Stomach smooth muscle (tissue), 2 donors: ENCODE measurements around the gene RGS3.

Experiments used
- H3K27ac ChIP-seq: one replicate; pipeline ENCODE4 v1.7.0; 2013; ENCODE audit warnings: mild to moderate bottlenecking, low read length, inconsistent platforms
- H3K27me3 ChIP-seq, 2 donors: one replicate each; pipeline ENCODE4 v1.7.0; 2013; ENCODE audit warnings: low read length in 2 of 2; ENCODE audit not compliant: insufficient read depth in 2 of 2, control insufficient read depth in 1 of 2
- H3K36me3 ChIP-seq, 2 donors: one replicate each; pipeline ENCODE4 v1.7.0; 2013; ENCODE audit warnings: low read length in 2 of 2; ENCODE audit not compliant: control insufficient read depth in 2 of 2, insufficient read depth in 2 of 2
- H3K4me1 ChIP-seq: one replicate; pipeline ENCODE4 v1.7.0; 2013; ENCODE audit warnings: low read length; ENCODE audit not compliant: control insufficient read depth, insufficient read depth
- H3K4me3 ChIP-seq, 2 donors: one replicate each; pipeline ENCODE4 v1.7.0; 2013; ENCODE audit warnings: low read length in 2 of 2
- H3K9ac ChIP-seq, 2 donors: one replicate each; pipeline ENCODE4 v1.7.0; 2013; ENCODE audit warnings: low read length in 2 of 2, mild to moderate bottlenecking in 1 of 2
- H3K9me3 ChIP-seq, 2 donors: one replicate each; pipeline ENCODE4 v1.7.0; 2013; ENCODE audit warnings: low read length in 2 of 2; ENCODE audit not compliant: control insufficient read depth in 2 of 2
- donor health status: healthy.
- donor health status: Pancreatic carcinoma.

RGS3 gene

GRCh38 chr9:113511856-113512761 lies 48.6 kb downstream of the RGS3 start:
- Histone ChIP-seq H3K4me1 (peaks cover 18% of the 10 kb centered on the region), H3K4me3 (no peak overlapping the region)

GRCh38 chr9:113513111-113513510 lies 49.6 kb downstream of the RGS3 start:
- Histone ChIP-seq H3K36me3 (peaks cover 16 to 55% of the 10 kb centered on the region in 2 donors), H3K9me3 (no peaks in the 10 kb centered on the region), H3K4me1 (peaks cover 21% of the 10 kb centered on the region), H3K4me3 (no peak overlapping the region), H3K9ac (no peak overlapping the region), H3K27me3 (no peaks in the 10 kb centered on the region), H3K27ac (no peak overlapping the region)

More at GRCh38 chr9:113511856-113512761, 48.6 kb downstream of the RGS3 start:
- no peak overlapping the region for H3K27ac ChIP-seq
- H3K27me3 ChIP-seq = no peaks in the 10 kb centered on the region
- peaks cover 22 to 54% of the 10 kb centered on the region in 2 donors for H3K36me3 ChIP-seq
- H3K9ac ChIP-seq = no peak overlapping the region
- no peaks in the 10 kb centered on the region for H3K9me3 ChIP-seq

- H3K9me3 ChIP-seq = no peaks in the 10 kb centered on the region
- H3K27me3 ChIP-seq = no peaks in the 10 kb centered on the region
- H3K36me3 ChIP-seq = peaks cover 17 to 51% of the 10 kb centered on the region in 2 donors
- no peak overlapping the region for H3K9ac ChIP-seq
- no peak overlapping the region for H3K27ac ChIP-seq
- H3K4me1 ChIP-seq = peaks cover 19% of the 10 kb centered on the region
- no peak overlapping the region for H3K4me3 ChIP-seq
Observed at GRCh38 chr9:113513536-113513935, 50.0 kb downstream of the RGS3 start.

- Histone ChIP-seq H3K9me3 (no peaks in the 10 kb centered on the region), H3K27ac (no peak overlapping the region), H3K36me3 (peaks cover 22 to 48% of the 10 kb centered on the region in 2 donors), H3K4me3 (no peak overlapping the region), H3K4me1 (peaks cover 19% of the 10 kb centered on the region), H3K27me3 (no peaks in the 10 kb centered on the region), H3K9ac (no peak overlapping the region)
Observed at GRCh38 chr9:113514061-113514460, 50.5 kb downstream of the RGS3 start.

- Histone ChIP-seq H3K9me3 (no peaks in the 10 kb centered on the region), H3K27ac (no peak overlapping the region), H3K9ac (no peak overlapping the region), H3K4me3 (no peak overlapping the region), H3K27me3 (no peaks in the 10 kb centered on the region), H3K36me3 (peaks cover 18 to 46% of the 10 kb centered on the region in 2 donors), H3K4me1 (peaks cover 16% of the 10 kb centered on the region)
Observed at GRCh38 chr9:113514748-113515147, 51.2 kb downstream of the RGS3 start.

GRCh38 chr9:113515862-113516261 lies 52.3 kb downstream of the RGS3 start:
- H3K4me3 ChIP-seq = no peak overlapping the region
- peaks cover 17% of the 10 kb centered on the region for H3K4me1 ChIP-seq

GRCh38 chr9:113516840-113517577 lies 53.5 kb downstream of the RGS3 start:
- Histone ChIP-seq H3K4me3 (no peak overlapping the region), H3K27ac (no peak overlapping the region), H3K9ac (no peak overlapping the region), H3K27me3 (no peaks in the 10 kb centered on the region), H3K36me3 (peaks cover 18 to 45% of the 10 kb centered on the region in 2 donors), H3K9me3 (no peaks in the 10 kb centered on the region), H3K4me1 (peaks cover 19% of the 10 kb centered on the region)

More at GRCh38 chr9:113515862-113516261, 52.3 kb downstream of the RGS3 start:
- Histone ChIP-seq H3K27me3 (no peaks in the 10 kb centered on the region), H3K9ac (no peak overlapping the region), H3K9me3 (no peaks in the 10 kb centered on the region), H3K27ac (no peak overlapping the region), H3K36me3 (peaks cover 18 to 46% of the 10 kb centered on the region in 2 donors)

- no peak overlapping the region for H3K4me3 ChIP-seq
- peaks cover 44% of the 10 kb centered on the region for H3K4me1 ChIP-seq
- no peak overlapping the region for H3K27ac ChIP-seq
- no peaks in the 10 kb centered on the region for H3K27me3 ChIP-seq
- no peak overlapping the region for H3K9ac ChIP-seq
- H3K9me3 ChIP-seq = no peaks in the 10 kb centered on the region
- peaks cover 26 to 33% of the 10 kb centered on the region in 2 donors for H3K36me3 ChIP-seq
Observed at GRCh38 chr9:113519426-113520108, 56.0 kb downstream of the RGS3 start.

- Histone ChIP-seq H3K4me1 (peaks cover 51% of the 10 kb centered on the region), H3K27me3 (no peaks in the 10 kb centered on the region), H3K36me3 (peaks cover 26 to 28% of the 10 kb centered on the region in 2 donors), H3K4me3 (no peak overlapping the region), H3K27ac (no peak overlapping the region), H3K9ac (no peak overlapping the region), H3K9me3 (no peaks in the 10 kb centered on the region)
Observed at GRCh38 chr9:113520109-113520642, 56.6 kb downstream of the RGS3 start.

- Histone ChIP-seq H3K4me3 (no peak overlapping the region), H3K27me3 (no peaks in the 10 kb centered on the region), H3K9ac (no peak overlapping the region), H3K4me1 (peaks cover 67% of the 10 kb centered on the region), H3K27ac (no peak overlapping the region), H3K36me3 (peaks cover 22 to 26% of the 10 kb centered on the region in 2 donors), H3K9me3 (no peaks in the 10 kb centered on the region)
Observed at GRCh38 chr9:113521693-113522255, 58.2 kb downstream of the RGS3 start.
